ENCODE data around the gene KAT6B.
"Not testable (repeated sequence)": the region's sequence is repeated elsewhere in the genome, so short reads cannot be mapped to it uniquely, and the experiment has no call there.

Gene KAT6B

GRCh38 chr10:75042292-75042974 lies 216.0 kb downstream of the KAT6B start:
- no peak for DNase-seq

DNA sequence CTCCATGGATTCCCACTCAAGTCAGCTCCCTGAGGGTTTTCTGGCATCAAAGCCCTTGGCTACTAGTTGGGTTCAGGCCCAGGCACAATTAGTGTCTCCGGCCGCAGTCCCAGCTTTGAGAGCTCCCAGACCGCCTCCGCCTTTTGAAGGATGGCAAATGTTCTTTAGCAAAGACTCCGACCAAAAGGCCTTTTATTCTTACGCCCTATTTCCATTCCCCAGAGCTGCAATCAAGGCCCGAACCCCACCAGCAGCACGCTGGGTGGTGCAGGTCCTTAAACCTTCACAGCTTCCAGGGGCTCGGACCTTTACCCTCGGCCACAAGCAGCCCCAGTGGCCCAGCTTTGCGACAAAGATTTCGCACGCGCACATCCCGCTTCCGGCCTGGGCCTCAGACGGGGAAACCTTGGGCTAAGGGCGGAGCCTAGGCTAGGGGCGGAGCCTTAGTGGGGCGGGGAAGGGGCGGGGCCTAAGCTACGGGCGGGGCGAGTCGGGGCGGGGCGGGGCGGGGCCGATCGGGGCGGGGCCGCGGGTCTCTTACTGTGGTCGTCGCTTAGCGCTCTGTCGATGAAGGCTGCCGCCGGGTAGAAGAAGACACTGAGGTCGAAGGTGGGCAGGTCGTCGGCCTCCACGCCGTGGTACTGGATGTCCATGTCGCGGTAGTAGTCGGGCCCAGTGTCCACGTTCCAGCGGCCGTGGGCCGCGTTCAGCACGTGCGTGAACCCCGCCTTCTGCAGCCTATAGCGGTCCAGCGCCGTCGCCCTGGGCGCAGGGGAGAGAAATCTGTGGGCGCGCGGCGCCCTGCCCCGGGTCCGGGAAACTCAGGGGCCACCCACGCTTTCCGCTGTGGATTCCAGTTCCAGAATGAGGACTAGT lies 217.1 kb downstream of the KAT6B start:
- DNase-seq = no peak

DNA sequence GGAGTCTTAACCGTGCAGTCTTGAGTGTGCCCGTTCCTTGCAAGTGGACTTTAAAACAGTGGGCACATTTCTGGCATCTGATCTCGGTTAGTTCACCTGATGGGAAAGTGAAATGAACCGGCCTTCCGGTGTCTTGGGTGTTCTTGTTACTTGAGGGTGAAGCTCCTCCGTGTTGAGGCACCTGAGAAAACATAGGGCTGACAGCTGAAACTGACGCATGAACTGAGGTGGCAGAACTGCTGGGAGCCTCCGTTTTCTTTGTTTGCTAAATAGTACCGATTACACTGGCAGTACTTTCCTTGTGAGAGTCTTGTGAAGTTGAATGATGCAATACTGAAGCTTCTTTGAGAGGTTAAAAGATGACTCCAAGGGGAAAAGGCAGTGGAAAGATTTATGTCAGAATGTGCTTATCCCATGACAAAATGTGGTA lies 222.3 kb downstream of the KAT6B start:
- no peak for DNase-seq

GRCh38 chr10:75049316-75050148 lies 223.1 kb downstream of the KAT6B start:
- DNase-seq = no peak

- no peak for DNase-seq
These were observed 223.9 kb downstream of the KAT6B start for GRCh38 chr10:75050149-75050919.

DNA sequence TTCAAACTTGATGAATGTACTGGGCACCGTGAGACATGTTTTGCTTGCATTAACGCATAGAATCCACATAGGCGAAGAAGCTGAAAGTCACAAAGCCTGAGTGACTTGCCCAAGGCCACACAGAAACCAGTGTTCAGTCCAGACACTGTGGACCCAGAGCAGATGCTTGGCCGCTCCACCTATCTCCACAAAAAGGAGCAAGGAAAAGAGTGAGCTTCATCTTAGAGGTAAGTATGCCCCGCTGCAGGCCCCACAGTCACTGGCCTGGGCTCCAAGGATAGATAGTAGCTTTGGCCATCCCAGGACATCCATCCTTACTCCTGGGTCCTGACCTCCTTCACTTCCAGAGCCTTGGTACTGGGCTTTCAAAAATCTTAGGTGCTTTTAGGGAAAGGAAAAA lies 224.9 kb downstream of the KAT6B start:
- DNase-seq = no peak

DNA sequence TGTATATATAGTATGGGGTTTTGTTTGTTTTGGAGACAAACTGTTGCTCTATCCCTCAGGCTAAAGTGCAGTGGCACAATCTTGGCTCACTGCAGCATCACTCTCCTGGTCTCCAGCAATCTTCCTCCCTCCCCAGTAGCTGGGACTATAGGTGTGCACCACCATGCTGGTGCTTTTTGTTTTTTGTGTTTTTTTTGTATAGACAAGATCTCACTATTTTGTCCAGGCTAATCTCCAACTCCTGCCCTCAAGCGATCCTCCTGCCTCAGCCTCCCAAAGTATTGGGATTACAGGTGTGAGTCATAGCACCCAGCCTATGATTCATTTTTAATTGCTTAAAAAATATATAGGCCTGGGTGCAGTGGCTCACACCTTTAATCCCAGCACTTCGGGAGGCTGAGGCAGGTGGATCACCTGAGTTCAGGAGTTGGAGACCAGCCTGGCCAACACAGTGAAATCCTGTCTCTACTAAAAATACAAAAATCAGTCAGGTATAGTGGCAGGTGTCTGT lies 229.6 kb downstream of the KAT6B start:
- not testable (repeated sequence) for DNase-seq

DNA sequence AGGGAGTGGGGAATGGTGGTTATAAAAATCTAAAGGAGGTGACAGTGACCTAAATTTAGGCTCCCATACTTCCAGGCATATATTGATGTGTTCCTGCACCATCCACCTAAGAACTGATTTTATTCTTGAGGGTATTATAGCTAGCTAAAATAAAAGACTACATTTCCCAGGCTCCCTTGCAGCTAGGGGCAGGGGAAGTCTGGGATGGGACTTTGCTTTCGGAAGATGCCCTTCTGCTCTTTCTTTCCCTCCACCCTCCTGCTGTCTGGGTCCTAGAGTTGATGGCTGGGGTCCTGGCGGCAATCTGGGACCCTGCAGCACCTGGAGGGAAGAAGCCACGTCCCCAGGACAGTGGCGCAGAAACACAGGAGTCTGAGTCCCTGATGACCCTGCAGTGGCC lies 231.3 kb downstream of the KAT6B start:
- DNase-seq = no peak

GRCh38 chr10:75058161-75058560 lies 231.8 kb downstream of the KAT6B start:
- DNase-seq = no peak

- no peak for DNase-seq
These were observed 235.5 kb downstream of the KAT6B start for GRCh38 chr10:75061709-75062505.

DNA sequence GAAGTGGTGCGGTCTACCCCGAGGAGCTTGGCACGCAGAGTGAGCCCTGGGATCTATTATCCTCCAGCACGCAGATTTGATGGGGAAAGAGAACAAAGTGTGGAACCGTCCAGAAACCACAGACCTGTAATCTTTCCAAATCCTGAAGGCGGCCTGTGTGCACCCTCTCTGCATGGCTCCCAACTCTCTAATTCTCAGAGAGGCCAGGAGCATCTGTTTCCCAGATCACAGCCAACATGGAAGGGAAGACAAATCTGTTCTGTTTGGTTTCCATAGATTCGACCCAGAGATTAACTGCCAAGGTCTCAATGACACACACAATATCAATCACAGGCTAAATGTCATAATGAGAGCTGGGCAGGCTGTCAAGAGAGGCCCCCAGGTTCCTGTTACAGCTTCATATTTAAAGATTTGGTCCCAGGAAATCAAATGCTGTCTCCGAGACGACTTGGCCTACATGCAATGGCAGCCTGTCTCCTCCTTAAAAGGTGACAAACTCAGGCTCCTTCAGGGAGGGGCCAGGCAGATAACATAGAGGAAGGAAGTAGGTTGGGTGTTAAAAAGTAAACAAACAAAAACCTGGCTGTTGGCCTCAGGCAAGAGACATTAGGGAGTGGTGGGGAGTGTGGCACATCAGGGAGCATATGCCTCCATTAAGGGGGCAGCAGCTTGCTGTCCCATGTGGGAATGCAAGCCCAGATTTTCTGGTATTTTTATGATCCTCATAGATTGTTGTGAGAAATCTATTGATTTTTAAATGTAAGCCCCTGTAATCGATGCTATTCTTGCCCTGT lies 236.3 kb downstream of the KAT6B start:
- no peak for DNase-seq

GRCh38 chr10:75063461-75064230 lies 237.2 kb downstream of the KAT6B start:
- DNase-seq = no peak

DNA sequence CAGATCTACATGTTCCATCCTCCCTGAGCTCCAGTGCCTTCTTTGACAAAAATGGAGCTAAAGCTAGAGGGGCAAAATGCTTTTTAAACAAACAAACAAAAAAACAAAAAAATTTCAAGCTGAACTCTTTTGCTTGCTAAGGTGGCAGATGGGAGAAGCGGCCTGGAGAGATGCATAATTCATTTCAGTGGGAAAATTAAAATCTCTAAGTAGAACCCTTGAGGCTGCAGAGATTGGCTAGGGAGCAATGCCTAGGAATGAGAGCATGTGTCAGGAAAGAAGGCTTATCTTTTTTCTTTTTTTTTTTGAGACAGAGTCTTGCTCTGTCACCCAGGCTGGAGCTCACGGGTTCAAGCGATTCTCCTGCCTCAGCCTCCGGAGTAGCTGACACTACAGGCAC lies 238.7 kb downstream of the KAT6B start:
- no peak for DNase-seq

DNA sequence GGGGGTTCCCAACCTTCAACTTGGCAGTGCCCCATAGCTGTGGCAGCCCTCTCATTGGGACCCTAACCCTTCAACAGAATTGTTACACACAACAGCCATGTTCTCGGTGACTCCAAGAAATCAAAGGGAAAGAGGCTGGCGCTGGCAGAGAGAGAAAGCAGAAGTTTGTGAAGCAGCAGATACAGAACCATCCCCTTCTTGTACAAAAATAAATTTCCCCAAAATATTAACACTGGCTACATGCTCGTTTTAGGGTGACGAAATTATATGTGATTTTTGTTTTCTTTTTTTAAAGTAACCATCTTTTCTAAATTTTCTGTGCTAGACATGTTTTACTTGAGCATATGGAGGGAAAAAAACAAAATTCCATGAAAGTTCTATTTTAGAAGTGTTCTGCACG lies 239.9 kb downstream of the KAT6B start:
- DNase-seq = no peak

DNA sequence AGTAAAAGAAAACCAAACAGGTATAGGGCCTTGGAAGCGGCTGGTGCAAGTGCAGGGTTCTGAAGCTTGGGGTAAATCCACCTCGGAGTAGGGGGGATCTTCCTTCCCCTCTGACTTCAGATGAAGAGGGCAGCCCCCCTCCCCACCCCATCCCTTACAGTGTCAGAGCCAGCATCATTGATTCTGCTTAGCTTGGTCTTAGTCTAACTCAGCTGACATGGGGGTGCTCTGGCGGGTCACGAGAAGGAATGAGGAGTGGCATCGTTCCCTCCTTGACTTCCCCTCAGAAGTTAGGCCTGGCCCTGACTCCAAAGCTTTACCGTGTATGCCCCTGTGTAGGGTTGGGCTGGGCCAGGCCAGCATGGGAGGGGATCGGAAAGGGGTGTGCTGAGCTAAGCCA lies 240.9 kb downstream of the KAT6B start:
- DNase-seq = no peak

DNA sequence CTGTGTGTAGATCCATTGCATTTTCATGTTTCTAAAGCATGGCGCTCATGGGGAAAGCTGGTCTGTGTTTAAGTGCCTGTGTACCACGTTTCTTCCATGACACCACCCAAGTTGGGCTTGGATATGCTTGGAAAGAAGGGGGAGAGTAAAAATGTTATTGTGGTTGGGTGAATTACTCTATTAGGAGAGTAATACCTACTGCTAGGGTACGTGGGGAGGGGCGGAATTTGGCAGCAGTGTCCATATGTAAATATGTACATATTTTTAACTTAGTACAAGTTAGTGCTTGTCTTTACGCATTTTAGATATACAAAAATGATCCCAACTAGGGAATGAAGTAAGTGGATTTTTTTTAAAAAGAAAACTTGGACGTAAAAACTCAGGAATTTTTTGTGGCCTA lies 242.1 kb downstream of the KAT6B start:
- DNase-seq = no peak

GRCh38 chr10:75070476-75070875 lies 244.1 kb downstream of the KAT6B start:
- no peak for DNase-seq

GRCh38 chr10:75070961-75071428 lies 244.6 kb downstream of the KAT6B start:
- DNase-seq = no peak

- DNase-seq = no peak
These were observed 245.4 kb downstream of the KAT6B start for GRCh38 chr10:75071756-75072155.

DNA sequence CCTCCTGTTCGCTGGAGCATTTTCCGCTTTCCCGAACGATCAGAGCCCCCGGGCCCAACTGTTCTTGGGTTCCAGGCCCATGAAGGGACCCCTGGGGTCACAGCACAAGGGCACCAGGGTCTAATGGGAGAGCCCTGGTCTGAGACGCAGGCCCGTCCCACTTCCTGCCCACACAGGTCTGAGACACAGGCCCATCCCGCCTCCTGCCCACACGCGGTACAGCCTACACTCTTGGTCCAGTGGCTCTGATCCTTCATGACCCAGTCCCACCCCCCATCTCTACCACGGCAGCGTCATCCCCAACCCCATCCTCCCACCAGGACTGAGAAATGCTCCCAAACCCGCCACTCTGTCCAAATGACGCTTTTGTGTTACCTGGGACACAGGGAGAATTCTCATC lies 246.3 kb downstream of the KAT6B start:
- DNase-seq = no peak
